GM21825 (cell line): ENCODE data around the gene CALD1.

Source experiments
- ATAC-seq: cut with Tn5 transposase; IDR thresholded peaks from one replicate; pipeline ENCODE4 v1.9.1; 2021; ENCODE audit warnings: mild to moderate bottlenecking, moderate library complexity; ENCODE audit not compliant: unreplicated experiment

CALD1 gene

GRCh38 chr7:134852625-134853024, 73.2 kb downstream of the CALD1 start:
- ATAC-seq: no peak

- ATAC-seq: no peak
Measured at GRCh38 chr7:134854816-134855215, 75.4 kb downstream of the CALD1 start.

GRCh38 chr7:134855442-134855841, 76.0 kb downstream of the CALD1 start:
- no peak for ATAC-seq

GRCh38 chr7:134856091-134856490, 76.7 kb downstream of the CALD1 start:
- ATAC-seq: no peak

GRCh38 chr7:134856691-134857090, 77.3 kb downstream of the CALD1 start:
- ATAC-seq: no peak

GRCh38 chr7:134857958-134858357, 78.5 kb downstream of the CALD1 start:
- no peak for ATAC-seq

GRCh38 chr7:134859783-134860182, 80.3 kb downstream of the CALD1 start:
- ATAC-seq: no peak

- no peak for ATAC-seq
Measured at GRCh38 chr7:134865001-134865845, 85.8 kb downstream of the CALD1 start.

GRCh38 chr7:134866617-134867016, 87.2 kb downstream of the CALD1 start:
- ATAC-seq: no peak

- no peak for ATAC-seq
Measured at GRCh38 chr7:134870156-134870555, 90.7 kb downstream of the CALD1 start.

GRCh38 chr7:134870781-134871180, 91.3 kb downstream of the CALD1 start:
- ATAC-seq: no peak

GRCh38 chr7:134873253-134873652, 93.8 kb downstream of the CALD1 start:
- ATAC-seq: no peak

GRCh38 chr7:134874407-134874806, 95.0 kb downstream of the CALD1 start:
- ATAC-seq: no peak

- no peak for ATAC-seq
Measured at GRCh38 chr7:134875867-134876266, 96.4 kb downstream of the CALD1 start.

GRCh38 chr7:134878746-134879357, 99.4 kb downstream of the CALD1 start:
- ATAC-seq: no peak

GRCh38 chr7:134879815-134880475, 100.5 kb downstream of the CALD1 start:
- no peak for ATAC-seq

GRCh38 chr7:134882481-134882880, 103.0 kb downstream of the CALD1 start:
- no peak for ATAC-seq

GRCh38 chr7:134885967-134886352, 106.5 kb downstream of the CALD1 start:
- no peak for ATAC-seq

GRCh38 chr7:134886353-134887057, 107.1 kb downstream of the CALD1 start:
- no peak for ATAC-seq

- ATAC-seq: no peak
Measured at GRCh38 chr7:134887523-134887922, 108.1 kb downstream of the CALD1 start.

- ATAC-seq: no peak
Measured at GRCh38 chr7:134888141-134888740, 108.8 kb downstream of the CALD1 start.
